Measurements from ENCODE around the gene IL12RB1.
A peak's percentile ranks its signal among the peaks of the same experiment; 100 is the strongest.
"Not testable (repeated sequence)": the region's sequence is repeated elsewhere in the genome, so short reads cannot be mapped to it uniquely, and the experiment has no call there.

Gene IL12RB1

DNA sequence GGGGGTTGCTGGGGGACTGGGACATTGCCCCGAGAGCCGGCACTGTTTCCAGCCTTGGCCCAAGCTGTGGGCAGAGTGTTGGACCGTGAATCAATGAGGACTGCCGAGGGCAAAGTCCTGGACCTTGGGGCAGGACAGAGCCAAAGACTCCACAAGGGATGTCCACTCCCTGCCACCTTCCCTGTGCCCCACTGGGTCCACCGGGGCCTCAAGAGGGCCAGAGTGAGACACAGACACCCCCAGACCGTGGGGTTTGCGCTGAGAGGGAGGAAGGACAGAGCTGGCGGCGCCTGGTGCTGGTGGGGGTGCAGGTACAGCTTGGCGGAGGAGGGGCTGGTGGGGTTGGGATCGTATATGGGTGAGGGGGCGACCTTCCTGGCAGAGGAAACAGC is 22.6 kb upstream of the IL12RB1 start:
- Histone ChIP-seq H3K4me2 (ENCODE audit: low read length) (peak overlapping the region; percentile 60), H3K4me1 (peaks cover 15% of the 10 kb centered on the region), H3K36me3 (ENCODE audit: control insufficient read depth, insufficient read depth, low read length) (no peaks in the 10 kb centered on the region), H3K9me3 (ENCODE audit: control insufficient read depth, low read length) (no peaks in the 10 kb centered on the region), H2AFZ (peak overlapping the region; percentile 89), H3K27ac (peak overlapping the region; percentile 42), H3K9ac (no peak overlapping the region), H3K27me3 (ENCODE audit: control insufficient read depth, insufficient read depth, low read length) (no peaks in the 10 kb centered on the region), H3K4me3 (ENCODE audit: low read depth, low read length) (peak overlapping the region; percentile 64), H3K79me2 (no peaks in the 10 kb centered on the region)
- TF ChIP-seq, protein P1, sequence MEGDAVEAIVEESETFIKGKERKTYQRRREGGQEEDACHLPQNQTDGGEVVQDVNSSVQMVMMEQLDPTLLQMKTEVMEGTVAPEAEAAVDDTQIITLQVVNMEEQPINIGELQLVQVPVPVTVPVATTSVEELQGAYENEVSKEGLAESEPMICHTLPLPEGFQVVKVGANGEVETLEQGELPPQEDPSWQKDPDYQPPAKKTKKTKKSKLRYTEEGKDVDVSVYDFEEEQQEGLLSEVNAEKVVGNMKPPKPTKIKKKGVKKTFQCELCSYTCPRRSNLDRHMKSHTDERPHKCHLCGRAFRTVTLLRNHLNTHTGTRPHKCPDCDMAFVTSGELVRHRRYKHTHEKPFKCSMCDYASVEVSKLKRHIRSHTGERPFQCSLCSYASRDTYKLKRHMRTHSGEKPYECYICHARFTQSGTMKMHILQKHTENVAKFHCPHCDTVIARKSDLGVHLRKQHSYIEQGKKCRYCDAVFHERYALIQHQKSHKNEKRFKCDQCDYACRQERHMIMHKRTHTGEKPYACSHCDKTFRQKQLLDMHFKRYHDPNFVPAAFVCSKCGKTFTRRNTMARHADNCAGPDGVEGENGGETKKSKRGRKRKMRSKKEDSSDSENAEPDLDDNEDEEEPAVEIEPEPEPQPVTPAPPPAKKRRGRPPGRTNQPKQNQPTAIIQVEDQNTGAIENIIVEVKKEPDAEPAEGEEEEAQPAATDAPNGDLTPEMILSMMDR (IDR thresholded peaks at IDR 0.05), result no peak

DNA sequence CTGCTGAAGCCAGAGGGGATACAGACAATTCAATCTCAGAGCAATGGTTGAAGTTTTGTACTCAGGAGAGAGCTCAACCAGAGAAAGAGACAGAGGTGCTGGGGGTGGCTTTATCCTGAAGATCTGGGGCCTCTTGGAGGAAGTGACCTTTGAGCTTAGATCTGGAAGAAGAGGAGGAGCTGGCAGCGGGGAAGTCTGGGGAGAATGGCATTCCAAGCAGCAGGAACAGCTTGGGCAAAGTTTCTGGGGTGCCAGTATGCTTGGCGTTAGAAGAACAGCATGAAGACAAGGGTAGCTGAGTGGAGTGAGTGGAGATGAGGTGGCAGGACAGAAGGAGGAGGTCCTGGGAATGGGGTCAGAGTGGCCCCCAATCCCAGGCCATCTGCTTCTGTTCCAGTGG is 22.2 kb upstream of the IL12RB1 start:
- TF ChIP-seq, protein P1 (IDR thresholded peaks at IDR 0.05), result no peak
- Histone ChIP-seq H3K36me3 (ENCODE audit: control insufficient read depth, insufficient read depth, low read length) (no peaks in the 10 kb centered on the region), H2AFZ (peak overlapping the region; percentile 89), H3K9me3 (ENCODE audit: control insufficient read depth, low read length) (no peaks in the 10 kb centered on the region), H3K79me2 (no peaks in the 10 kb centered on the region), H3K4me2 (ENCODE audit: low read length) (no peak overlapping the region), H3K4me1 (peaks cover 15% of the 10 kb centered on the region), H3K27me3 (ENCODE audit: control insufficient read depth, insufficient read depth, low read length) (no peaks in the 10 kb centered on the region), H3K27ac (peak overlapping the region; percentile 29), H3K4me3 (ENCODE audit: low read depth, low read length) (no peak overlapping the region), H3K9ac (no peak overlapping the region)

DNA sequence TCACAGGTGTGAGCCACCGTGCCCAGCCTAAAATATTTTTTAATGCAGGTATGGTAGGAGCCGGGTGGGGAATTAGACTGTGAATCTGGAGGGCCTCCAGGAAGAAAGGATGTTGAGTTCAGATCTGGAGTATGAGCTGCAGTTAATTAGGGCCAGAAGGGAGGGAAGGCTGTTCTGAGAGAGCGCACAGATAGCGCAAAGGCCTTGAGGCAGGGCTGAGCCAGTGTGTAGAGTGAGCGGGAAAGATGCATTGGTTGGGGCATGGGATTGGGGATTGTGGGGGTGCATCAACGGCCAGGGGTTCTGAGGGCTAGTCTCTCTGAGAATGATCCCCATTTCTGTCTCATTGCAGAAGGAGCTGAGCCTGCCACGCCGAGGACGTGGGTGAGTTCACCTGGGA is 20.5 kb upstream of the IL12RB1 start:
- H3K4me3 ChIP-seq (ENCODE audit: low read depth, low read length), result no peak overlapping the region
- H2AFZ ChIP-seq, result no peak overlapping the region
- no peak overlapping the region for H3K27ac ChIP-seq
- no peak overlapping the region for H3K9ac ChIP-seq
- peaks cover 15% of the 10 kb centered on the region for H3K4me1 ChIP-seq
- TF ChIP-seq, protein P1 (IDR thresholded peaks at IDR 0.05), result no peak
- H3K36me3 ChIP-seq (ENCODE audit: control insufficient read depth, insufficient read depth, low read length), result no peaks in the 10 kb centered on the region
- no peaks in the 10 kb centered on the region for H3K27me3 ChIP-seq (ENCODE audit: control insufficient read depth, insufficient read depth, low read length)
- H3K4me2 ChIP-seq (ENCODE audit: low read length), result no peak overlapping the region
- no peaks in the 10 kb centered on the region for H3K9me3 ChIP-seq (ENCODE audit: control insufficient read depth, low read length)
- no peaks in the 10 kb centered on the region for H3K79me2 ChIP-seq

DNA sequence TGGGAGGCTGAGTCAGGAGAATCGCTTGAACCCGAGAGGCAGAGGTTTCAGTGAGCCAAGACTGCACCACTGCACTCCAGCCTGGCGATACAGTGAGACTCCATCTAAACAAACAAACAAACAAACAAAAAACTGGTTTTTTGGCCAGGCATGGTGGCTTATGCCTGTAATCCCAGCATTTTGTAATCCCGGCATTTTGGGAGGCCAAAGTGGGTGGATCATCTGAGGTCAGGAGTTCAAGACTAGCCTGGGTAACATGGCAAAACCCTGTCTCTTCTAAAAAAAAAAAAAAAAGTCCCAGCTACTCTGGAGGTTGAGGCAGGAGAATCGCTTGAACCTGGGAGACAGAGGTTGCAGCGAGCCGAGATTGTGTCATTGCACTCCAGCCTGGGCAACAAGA is 18.5 kb upstream of the IL12RB1 start:
- H3K4me2 ChIP-seq (ENCODE audit: low read length); H3K27me3 ChIP-seq (ENCODE audit: control insufficient read depth, insufficient read depth, low read length); H2AFZ ChIP-seq; H3K27ac ChIP-seq; H3K4me3 ChIP-seq (ENCODE audit: low read depth, low read length); H3K9me3 ChIP-seq (ENCODE audit: control insufficient read depth, low read length); H3K9ac ChIP-seq; H3K4me1 ChIP-seq; H3K36me3 ChIP-seq (ENCODE audit: control insufficient read depth, insufficient read depth, low read length); H3K79me2 ChIP-seq: not testable (repeated sequence)

DNA sequence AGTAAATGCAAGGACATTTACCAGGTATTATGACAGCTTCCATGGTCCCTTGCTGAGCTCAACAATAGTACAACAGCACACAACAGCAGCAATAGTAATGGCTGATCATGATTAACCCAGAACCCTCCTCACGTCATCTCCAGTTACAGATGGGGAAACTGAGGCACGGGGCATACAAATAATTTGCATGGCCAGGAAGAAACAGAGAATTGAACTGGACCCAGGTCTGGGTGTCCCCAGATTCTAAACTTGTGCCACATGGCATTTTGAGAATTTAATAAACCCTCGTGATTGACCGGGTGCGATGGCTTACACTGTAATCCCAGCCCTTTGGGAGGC is 18.0 kb upstream of the IL12RB1 start:
- Histone ChIP-seq H3K36me3 (ENCODE audit: control insufficient read depth, insufficient read depth, low read length) (no peaks in the 10 kb centered on the region), H3K4me2 (ENCODE audit: low read length) (peak overlapping the region; percentile 64), H3K79me2 (no peaks in the 10 kb centered on the region), H2AFZ (peak overlapping the region; percentile 92), H3K27me3 (ENCODE audit: control insufficient read depth, insufficient read depth, low read length) (no peaks in the 10 kb centered on the region), H3K9ac (no peak overlapping the region), H3K4me3 (ENCODE audit: low read depth, low read length) (peak overlapping the region; percentile 37), H3K27ac (peak overlapping the region; percentile 36), H3K4me1 (peaks cover 6% of the 10 kb centered on the region), H3K9me3 (ENCODE audit: control insufficient read depth, low read length) (no peaks in the 10 kb centered on the region)
- TF ChIP-seq, protein P1 (IDR thresholded peaks at IDR 0.05), result no peak

Measured in parathyroid adenoma (tissue), 2 donors.